ENCODE measurements around the gene SPR.

Gene SPR

DNA sequence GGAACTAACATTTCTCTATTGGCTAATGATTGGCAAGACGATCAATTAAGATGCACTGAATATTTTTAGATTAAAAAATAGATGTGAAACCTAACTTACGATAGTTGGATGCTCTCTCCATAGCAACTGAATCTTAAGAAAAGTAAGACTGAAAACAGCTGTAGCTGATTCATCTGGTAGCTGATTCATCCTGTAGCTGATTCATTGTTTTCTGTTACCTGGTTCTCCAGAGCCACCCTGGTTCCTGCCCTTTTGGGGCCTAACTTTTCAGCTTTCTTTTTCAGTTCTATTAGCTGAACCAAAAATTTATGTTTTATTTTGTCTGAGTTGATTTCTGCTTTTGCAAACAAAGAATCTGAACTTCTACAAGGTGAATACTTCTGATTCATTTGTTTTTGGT, 22.7 kb upstream of the SPR start:
- Histone ChIP-seq H3K4me2 (ENCODE audit: low read length, poor library complexity, severe bottlenecking) (no peak overlapping the region), H4K91ac (ENCODE audit: low read length) (no peak overlapping the region), H3K4me3 (ENCODE audit: insufficient read depth in 1 of 2, low read depth in 1 of 2, low read length in 2 of 2) (no peak overlapping the region), H3K27ac (ENCODE audit: low read length, poor library complexity, severe bottlenecking) (no peak overlapping the region), H3K14ac (ENCODE audit: low read length in 2 of 2) (no peak overlapping the region), H3K9me3 (ENCODE audit: control insufficient read depth, low read length) (no peaks in the 10 kb centered on the region), H3K36me3 (ENCODE audit: control insufficient read depth in 1 of 2, insufficient read depth in 2 of 2, low read depth in 1 of 2, low read length in 2 of 2) (no peaks in the 10 kb centered on the region), H2AK5ac (ENCODE audit: low read length, severe bottlenecking) (no peak overlapping the region), H3K27me3 (ENCODE audit: control insufficient read depth in 1 of 2, insufficient read depth in 1 of 2, low read length in 2 of 2) (peaks cover 16 to 22% of the 10 kb centered on the region in 2 experiments), H2AFZ (ENCODE audit: low read depth, low read length) (no peak overlapping the region), H2BK12ac (ENCODE audit: low read length in 2 of 2) (no peak overlapping the region), H4K8ac (ENCODE audit: low read length) (no peak overlapping the region), H2BK5ac (ENCODE audit: low read depth, low read length, poor library complexity, severe bottlenecking) (no peak overlapping the region), H2BK120ac (ENCODE audit: low read depth, low read length) (no peak overlapping the region), H3K4ac (ENCODE audit: low read depth in 1 of 2, low read length in 2 of 2) (no peak overlapping the region), H3K79me1 (replicated peaks; ENCODE audit: low read length, poor library complexity, severe bottlenecking) (no peaks in the 10 kb centered on the region), H2BK15ac (ENCODE audit: low read depth, poor library complexity, severe bottlenecking) (no peak overlapping the region), H3K18ac (ENCODE audit: low read depth in 1 of 2, low read length in 2 of 2) (no peak overlapping the region), H3K4me1 (ENCODE audit: control insufficient read depth, insufficient read depth, low read depth, low read length) (peaks cover 12% of the 10 kb centered on the region), H3K9ac (ENCODE audit: low read length) (peak overlapping the region; percentile 40), H3K23ac (ENCODE audit: low read length in 2 of 2) (no peak overlapping the region)
- peak; percentile 17 for DNase-seq
- WGBS, result 78% methylated on average over 1 of the region's 2 CpGs

DNA sequence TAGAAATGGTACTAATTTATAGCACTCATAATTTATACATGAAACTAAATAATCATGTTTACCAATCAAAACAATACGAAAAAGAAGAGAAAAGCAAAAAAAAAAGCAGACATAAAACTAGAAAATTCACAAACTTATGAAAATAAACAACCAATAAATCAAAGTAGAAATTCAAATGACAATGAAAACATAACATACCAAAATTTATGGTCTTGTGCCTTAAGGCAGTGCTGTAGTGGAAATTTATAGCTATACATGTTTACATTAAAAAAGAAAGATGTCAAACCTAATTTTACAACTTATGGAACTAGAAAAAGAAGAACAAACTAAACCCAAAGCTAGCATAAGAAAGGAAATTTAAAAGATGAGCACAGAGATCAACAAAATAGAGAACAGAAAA, 16.1 kb upstream of the SPR start:
- H2BK5ac ChIP-seq (ENCODE audit: low read depth, low read length, poor library complexity, severe bottlenecking), result no peak overlapping the region
- no peak overlapping the region for H2BK120ac ChIP-seq (ENCODE audit: low read depth, low read length)
- H3K18ac ChIP-seq (ENCODE audit: low read depth in 1 of 2, low read length in 2 of 2), result no peak overlapping the region
- no peak overlapping the region for H3K9ac ChIP-seq (ENCODE audit: low read length)
- no peak overlapping the region for H2AFZ ChIP-seq (ENCODE audit: low read depth, low read length)
- WGBS, result 33% methylated on average over 1 of the region's 1 CpG
- H3K14ac ChIP-seq (ENCODE audit: low read length in 2 of 2), result no peak overlapping the region
- H3K4me2 ChIP-seq (ENCODE audit: low read length, poor library complexity, severe bottlenecking), result no peak overlapping the region
- H3K79me1 ChIP-seq (replicated peaks; ENCODE audit: low read length, poor library complexity, severe bottlenecking), result no peaks in the 10 kb centered on the region
- H3K4ac ChIP-seq (ENCODE audit: low read depth in 1 of 2, low read length in 2 of 2), result no peak overlapping the region
- no peak overlapping the region for H3K4me3 ChIP-seq (ENCODE audit: insufficient read depth in 1 of 2, low read depth in 1 of 2, low read length in 2 of 2)
- peaks cover 6 to 9% of the 10 kb centered on the region in 2 experiments for H3K27me3 ChIP-seq (ENCODE audit: control insufficient read depth in 1 of 2, insufficient read depth in 1 of 2, low read length in 2 of 2)
- no peaks in the 10 kb centered on the region for H3K36me3 ChIP-seq (ENCODE audit: control insufficient read depth in 1 of 2, insufficient read depth in 2 of 2, low read depth in 1 of 2, low read length in 2 of 2)
- H3K23ac ChIP-seq (ENCODE audit: low read length in 2 of 2), result no peak overlapping the region
- no peak overlapping the region for H4K8ac ChIP-seq (ENCODE audit: low read length)
- H2AK5ac ChIP-seq (ENCODE audit: low read length, severe bottlenecking), result no peak overlapping the region
- H3K9me3 ChIP-seq (ENCODE audit: control insufficient read depth, low read length), result peaks cover 20% of the 10 kb centered on the region
- DNase-seq, result no peak
- H3K4me1 ChIP-seq (ENCODE audit: control insufficient read depth, insufficient read depth, low read depth, low read length), result no peaks in the 10 kb centered on the region
- H2BK15ac ChIP-seq (ENCODE audit: low read depth, poor library complexity, severe bottlenecking), result no peak overlapping the region
- H4K91ac ChIP-seq (ENCODE audit: low read length), result no peak overlapping the region
- no peak overlapping the region for H3K27ac ChIP-seq (ENCODE audit: low read length, poor library complexity, severe bottlenecking)
- no peak overlapping the region for H2BK12ac ChIP-seq (ENCODE audit: low read length in 2 of 2)

DNA sequence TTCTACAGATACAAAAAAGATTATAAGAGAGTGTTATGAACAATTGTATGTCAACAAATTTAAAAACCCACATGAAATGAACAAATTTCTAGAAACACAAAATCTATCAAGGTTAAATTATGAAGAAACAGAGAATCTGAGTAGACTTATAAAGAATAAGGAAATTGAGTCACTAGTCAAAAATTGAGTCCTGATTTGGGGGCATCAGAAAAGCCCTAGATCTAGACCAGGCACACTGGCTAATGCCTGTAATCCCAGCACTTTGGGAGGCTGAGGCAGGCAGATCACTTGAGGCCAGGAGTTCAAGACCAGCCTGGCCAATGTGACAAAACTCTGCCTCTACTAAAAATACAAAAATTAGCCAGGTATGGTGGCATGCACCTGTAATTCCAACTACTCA, 15.3 kb upstream of the SPR start:
- Histone ChIP-seq H3K4ac (ENCODE audit: low read depth in 1 of 2, low read length in 2 of 2) (no peak overlapping the region), H3K79me1 (replicated peaks; ENCODE audit: low read length, poor library complexity, severe bottlenecking) (no peaks in the 10 kb centered on the region), H4K91ac (ENCODE audit: low read length) (no peak overlapping the region), H4K8ac (ENCODE audit: low read length) (no peak overlapping the region), H3K23ac (ENCODE audit: low read length in 2 of 2) (no peak overlapping the region), H3K9ac (ENCODE audit: low read length) (no peak overlapping the region), H2BK15ac (ENCODE audit: low read depth, poor library complexity, severe bottlenecking) (no peak overlapping the region), H3K27ac (ENCODE audit: low read length, poor library complexity, severe bottlenecking) (no peak overlapping the region), H3K9me3 (ENCODE audit: control insufficient read depth, low read length) (peaks cover 20% of the 10 kb centered on the region), H2BK120ac (ENCODE audit: low read depth, low read length) (no peak overlapping the region), H2BK12ac (ENCODE audit: low read length in 2 of 2) (no peak overlapping the region), H3K27me3 (ENCODE audit: control insufficient read depth in 1 of 2, insufficient read depth in 1 of 2, low read length in 2 of 2) (peaks cover 6 to 9% of the 10 kb centered on the region in 2 experiments), H3K4me3 (ENCODE audit: insufficient read depth in 1 of 2, low read depth in 1 of 2, low read length in 2 of 2) (no peak overlapping the region), H3K4me2 (ENCODE audit: low read length, poor library complexity, severe bottlenecking) (no peak overlapping the region), H3K4me1 (ENCODE audit: control insufficient read depth, insufficient read depth, low read depth, low read length) (no peaks in the 10 kb centered on the region), H3K14ac (ENCODE audit: low read length in 2 of 2) (no peak overlapping the region), H2BK5ac (ENCODE audit: low read depth, low read length, poor library complexity, severe bottlenecking) (no peak overlapping the region), H2AK5ac (ENCODE audit: low read length, severe bottlenecking) (no peak overlapping the region), H3K36me3 (ENCODE audit: control insufficient read depth in 1 of 2, insufficient read depth in 2 of 2, low read depth in 1 of 2, low read length in 2 of 2) (no peaks in the 10 kb centered on the region), H3K18ac (ENCODE audit: low read depth in 1 of 2, low read length in 2 of 2) (no peak overlapping the region), H2AFZ (ENCODE audit: low read depth, low read length) (no peak overlapping the region)
- no peak for DNase-seq

DNA sequence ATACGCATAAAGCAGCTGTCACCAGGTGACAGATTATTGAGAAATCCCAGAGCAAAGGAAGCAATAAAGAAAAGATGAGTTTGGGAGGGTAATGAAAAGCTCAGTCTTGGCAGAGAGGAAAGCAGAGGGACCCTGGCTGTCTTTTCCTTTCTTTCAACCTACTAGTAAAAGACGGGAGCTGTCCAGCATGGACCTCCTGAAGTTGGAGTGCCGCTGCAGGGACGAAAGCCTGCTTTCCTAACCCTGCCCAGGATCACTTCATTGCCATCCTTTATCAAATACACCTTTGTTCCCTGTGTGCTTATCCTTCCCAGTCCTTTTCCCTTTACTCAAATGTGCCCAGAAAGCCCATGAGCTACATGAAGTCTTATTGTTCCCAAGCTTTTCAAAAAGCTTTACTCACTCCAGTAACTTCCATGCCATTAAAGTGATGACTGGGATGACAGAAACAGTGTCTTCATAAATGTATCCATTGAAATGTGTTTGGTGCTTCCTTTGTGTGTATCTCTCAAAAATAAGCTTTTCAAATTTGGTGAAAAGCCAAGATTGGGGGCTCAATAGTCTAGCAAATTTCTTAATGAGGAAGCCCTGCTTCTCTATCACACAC, 3.7 kb upstream of the SPR start:
- no peaks in the 10 kb centered on the region for H3K36me3 ChIP-seq (ENCODE audit: control insufficient read depth in 1 of 2, insufficient read depth in 2 of 2, low read depth in 1 of 2, low read length in 2 of 2)
- H3K23ac ChIP-seq (ENCODE audit: low read length in 2 of 2), result no peak overlapping the region
- no peak overlapping the region for H2BK5ac ChIP-seq (ENCODE audit: low read depth, low read length, poor library complexity, severe bottlenecking)
- no peak overlapping the region for H3K18ac ChIP-seq (ENCODE audit: low read depth in 1 of 2, low read length in 2 of 2)
- H3K4ac ChIP-seq (ENCODE audit: low read depth in 1 of 2, low read length in 2 of 2), result no peak overlapping the region
- no peaks in the 10 kb centered on the region for H3K9me3 ChIP-seq (ENCODE audit: control insufficient read depth, low read length)
- H3K27me3 ChIP-seq (ENCODE audit: control insufficient read depth in 1 of 2, insufficient read depth in 1 of 2, low read length in 2 of 2), result peaks cover 3 to 11% of the 10 kb centered on the region in 2 experiments
- H2AFZ ChIP-seq (ENCODE audit: low read depth, low read length), result no peak overlapping the region
- H4K91ac ChIP-seq (ENCODE audit: low read length), result no peak overlapping the region
- no peak overlapping the region for H2BK15ac ChIP-seq (ENCODE audit: low read depth, poor library complexity, severe bottlenecking)
- WGBS, result 19% methylated on average over 4 of the region's 4 CpGs
- no peak overlapping the region for H3K9ac ChIP-seq (ENCODE audit: low read length)
- no peak overlapping the region for H2BK12ac ChIP-seq (ENCODE audit: low read length in 2 of 2)
- H4K8ac ChIP-seq (ENCODE audit: low read length), result no peak overlapping the region
- peaks cover 10% of the 10 kb centered on the region for H3K4me1 ChIP-seq (ENCODE audit: control insufficient read depth, insufficient read depth, low read depth, low read length)
- no peak overlapping the region for H3K27ac ChIP-seq (ENCODE audit: low read length, poor library complexity, severe bottlenecking)
- H3K79me1 ChIP-seq (replicated peaks; ENCODE audit: low read length, poor library complexity, severe bottlenecking), result peaks cover 4% of the 10 kb centered on the region
- no peak overlapping the region for H2BK120ac ChIP-seq (ENCODE audit: low read depth, low read length)
- no peak overlapping the region for H3K4me3 ChIP-seq (ENCODE audit: insufficient read depth in 1 of 2, low read depth in 1 of 2, low read length in 2 of 2)
- peak; percentile 58 for DNase-seq
- H3K14ac ChIP-seq (ENCODE audit: low read length in 2 of 2), result no peak overlapping the region
- H2AK5ac ChIP-seq (ENCODE audit: low read length, severe bottlenecking), result no peak overlapping the region
- H3K4me2 ChIP-seq (ENCODE audit: low read length, poor library complexity, severe bottlenecking), result no peak overlapping the region
